ENCODE measurements around the gene SHLD1. TPM values are rescaled to one million over a fixed set of nuclear protein-coding genes. Genes with fewer than 3 reads are reported as not detected.
"Not testable (repeated sequence)": the region's sequence is repeated elsewhere in the genome, so short reads cannot be mapped to it uniquely, and the experiment has no call there.

The SHLD1 gene
- total RNA-seq, 1 experiment from 2014 or later: 2.4 TPM

GRCh38 chr20:5779071-5779900 is 29.1 kb downstream of the SHLD1 start:
- no peaks in the 10 kb centered on the region for H3K36me3 ChIP-seq (ENCODE audit: control insufficient read depth in 1 of 2, insufficient read depth in 2 of 2, low read length in 2 of 2)
- BruUV-seq (replicated peaks): no TSS peak
- peaks cover 0 to 4% of the 10 kb centered on the region in 2 experiments; a peak in 1 of 4 replicates for H3K4me1 ChIP-seq (ENCODE audit: control insufficient read depth in 1 of 2, insufficient read depth in 2 of 2, low read length in 2 of 2)
- no peaks in the 10 kb centered on the region for H3K9me2 ChIP-seq (ENCODE audit: insufficient read depth)
- no peak for ATAC-seq
- no peak for DNase-seq (ENCODE audit: low read depth, low spot score)
- H3K9me3 ChIP-seq (ENCODE audit: control insufficient read depth in 1 of 2, insufficient read depth in 1 of 2, low read depth in 1 of 2, low read length in 2 of 2): no peaks in the 10 kb centered on the region
- RAD21 ChIA-PET (ENCODE audit: low non-redundant PET in 1 of 2, low total read pairs in 2 of 2, uncharacterized antibody in 2 of 2, unreplicated experiment in 2 of 2): no interaction called here
- POLR2A ChIA-PET: no interaction called here
- no peak overlapping the region for H3K27ac ChIP-seq (ENCODE audit: low read depth, low read length)
- H4K20me1 ChIP-seq (ENCODE audit: insufficient read depth): no peaks in the 10 kb centered on the region
- H2AFZ ChIP-seq (ENCODE audit: low read depth, low read length, poor library complexity, severe bottlenecking): no peak overlapping the region
- H3K4me3 ChIP-seq (replicated peaks in 1 of 2; ENCODE audit: low read depth in 1 of 2, low read length in 2 of 2): no peak overlapping the region
- no peak overlapping the region for H3K9ac ChIP-seq (ENCODE audit: low read length)
- H3K79me2 ChIP-seq (ENCODE audit: insufficient read depth, low read length): no peaks in the 10 kb centered on the region
- no peak overlapping the region for H3K4me2 ChIP-seq (ENCODE audit: low read length)
- intact Hi-C loops (cut with micrococcal nuclease): no loop called here
- no peaks in the 10 kb centered on the region for H3K27me3 ChIP-seq (ENCODE audit: insufficient read depth, low read length)
- TF ChIP-seq POLR2AphosphoS5 (IDR thresholded peaks at IDR 0.05; ENCODE audit: low read depth, low read length) (no peak), JUND (IDR thresholded peaks at IDR 0.05) (no peak), ATF3 (IDR thresholded peaks at IDR 0.05) (no peak)
- CTCF ChIA-PET: interaction anchor here (0.7 to 1.1 kb wide), 2 partner anchors 9 to 26 kb away, joined by 3 read pairs; no protein-coding TSS in a partner anchor

- no peak overlapping the region for H3K27ac ChIP-seq (ENCODE audit: low read depth, low read length)
- no peaks in the 10 kb centered on the region for H3K36me3 ChIP-seq (ENCODE audit: control insufficient read depth in 1 of 2, insufficient read depth in 2 of 2, low read length in 2 of 2)
- no peak overlapping the region for H2AFZ ChIP-seq (ENCODE audit: low read depth, low read length, poor library complexity, severe bottlenecking)
- H3K9me2 ChIP-seq (ENCODE audit: insufficient read depth): no peaks in the 10 kb centered on the region
- no peaks in the 10 kb centered on the region for H3K79me2 ChIP-seq (ENCODE audit: insufficient read depth, low read length)
- no peaks in the 10 kb centered on the region for H3K9me3 ChIP-seq (ENCODE audit: control insufficient read depth in 1 of 2, insufficient read depth in 1 of 2, low read depth in 1 of 2, low read length in 2 of 2)
- no peak for TF ChIP-seq ATF3 (IDR thresholded peaks at IDR 0.05)
- no peak for TF ChIP-seq RAD21 (IDR thresholded peaks at IDR 0.05; ENCODE audit: low read depth)
- no peak for TF ChIP-seq EZH2 (IDR thresholded peaks at IDR 0.05)
- TF ChIP-seq JUND (IDR thresholded peaks at IDR 0.05): no peak
- TF ChIP-seq EGR1 (IDR thresholded peaks at IDR 0.05; ENCODE audit: low read depth): no peak
- H3K4me2 ChIP-seq (ENCODE audit: low read length): no peak overlapping the region
- ChIA-PET RAD21 (ENCODE audit: low non-redundant PET in 1 of 2, low total read pairs in 2 of 2, uncharacterized antibody in 2 of 2, unreplicated experiment in 2 of 2) (no interaction called here), POLR2A (no interaction called here), CTCF (no interaction called here)
- intact Hi-C loops (cut with micrococcal nuclease): no loop called here
- H3K27me3 ChIP-seq (ENCODE audit: insufficient read depth, low read length): no peaks in the 10 kb centered on the region
- H3K4me1 ChIP-seq (ENCODE audit: control insufficient read depth in 1 of 2, insufficient read depth in 2 of 2, low read length in 2 of 2): peaks cover under 1 to 11% of the 10 kb centered on the region in 2 experiments; a peak in 2 of 4 replicates
- BruUV-seq (replicated peaks): no TSS peak
- H3K9ac ChIP-seq (ENCODE audit: low read length): no peak overlapping the region
- DNase-seq (ENCODE audit: low read depth, low spot score): no peak
- ATAC-seq: no peak
- no peak overlapping the region for H3K4me3 ChIP-seq (replicated peaks in 1 of 2; ENCODE audit: low read depth in 1 of 2, low read length in 2 of 2)
- no peaks in the 10 kb centered on the region for H4K20me1 ChIP-seq (ENCODE audit: insufficient read depth)
Observed at GRCh38 chr20:5780846-5781217, 30.6 kb downstream of the SHLD1 start.

GRCh38 chr20:5781367-5781766 is 31.2 kb downstream of the SHLD1 start:
- H3K9me3 ChIP-seq (ENCODE audit: control insufficient read depth in 1 of 2, insufficient read depth in 1 of 2, low read depth in 1 of 2, low read length in 2 of 2); H3K4me3 ChIP-seq (replicated peaks in 1 of 2; ENCODE audit: low read depth in 1 of 2, low read length in 2 of 2); POLR2A ChIA-PET; RAD21 ChIA-PET (ENCODE audit: low non-redundant PET in 1 of 2, low total read pairs in 2 of 2, uncharacterized antibody in 2 of 2, unreplicated experiment in 2 of 2); H3K27ac ChIP-seq (ENCODE audit: low read depth, low read length); CTCF ChIA-PET; intact Hi-C loops (cut with micrococcal nuclease); H4K20me1 ChIP-seq (ENCODE audit: insufficient read depth); H3K79me2 ChIP-seq (ENCODE audit: insufficient read depth, low read length); DNase-seq (ENCODE audit: low read depth, low spot score); H3K9me2 ChIP-seq (ENCODE audit: insufficient read depth); H3K36me3 ChIP-seq (ENCODE audit: control insufficient read depth in 1 of 2, insufficient read depth in 2 of 2, low read length in 2 of 2); H3K27me3 ChIP-seq (ENCODE audit: insufficient read depth, low read length); H3K4me2 ChIP-seq (ENCODE audit: low read length); BruUV-seq (replicated peaks); H2AFZ ChIP-seq (ENCODE audit: low read depth, low read length, poor library complexity, severe bottlenecking); ATAC-seq; H3K9ac ChIP-seq (ENCODE audit: low read length): not testable (repeated sequence)
- H3K4me1 ChIP-seq (ENCODE audit: control insufficient read depth in 1 of 2, insufficient read depth in 2 of 2, low read length in 2 of 2): peaks cover 5 to 11% of the 10 kb centered on the region in 2 experiments; a peak in 2 of 4 replicates

Measured in HCT116 (cell line).